ENCODE results near the gene GNAT3.

GRCh38 chr7:80417211-80417793 is 94.6 kb downstream of the GNAT3 start:
- no peak for TF ChIP-seq CTCF (conservative IDR thresholded peaks at IDR 0.05; ENCODE audit: low read length)
- no peak for TF ChIP-seq EZH2phosphoT487 (IDR thresholded peaks at IDR 0.05; ENCODE audit: borderline replicate concordance)
